HG03457 (cell line): ENCODE data around the gene CDC6.

Experiments
- ATAC-seq: cut with Tn5 transposase; IDR thresholded peaks from one replicate; pipeline ENCODE4 v1.9.1; 2021; ENCODE audit warnings: moderate number of reproducible peaks; ENCODE audit not compliant: unreplicated experiment

The CDC6 gene

GRCh38 chr17:40321961-40322357 lies 34.3 kb downstream of the CDC6 start:
- ATAC-seq = no peak

- ATAC-seq = no peak
Measured at GRCh38 chr17:40322358-40323315, 35.0 kb downstream of the CDC6 start.

- ATAC-seq = no peak
Measured at GRCh38 chr17:40323391-40324381, 36.0 kb downstream of the CDC6 start.

GRCh38 chr17:40325156-40326013 lies 37.7 kb downstream of the CDC6 start:
- no peak for ATAC-seq

- ATAC-seq = no peak
Measured at GRCh38 chr17:40326014-40326831, 38.5 kb downstream of the CDC6 start.

GRCh38 chr17:40326832-40327199 lies 39.1 kb downstream of the CDC6 start:
- ATAC-seq = no peak

- ATAC-seq = no peak
Measured at GRCh38 chr17:40327244-40327729, 39.6 kb downstream of the CDC6 start.

- ATAC-seq = no peak
Measured at GRCh38 chr17:40327735-40328385, 40.2 kb downstream of the CDC6 start.

GRCh38 chr17:40328386-40328766 lies 40.7 kb downstream of the CDC6 start:
- no peak for ATAC-seq

- ATAC-seq = no peak
Measured at GRCh38 chr17:40329839-40330794, 42.4 kb downstream of the CDC6 start.

GRCh38 chr17:40330850-40331470 lies 43.3 kb downstream of the CDC6 start:
- no peak for ATAC-seq

- no peak for ATAC-seq
Measured at GRCh38 chr17:40331743-40332641, 44.3 kb downstream of the CDC6 start.

GRCh38 chr17:40333781-40334448 lies 46.2 kb downstream of the CDC6 start:
- ATAC-seq = no peak

- no peak for ATAC-seq
Measured at GRCh38 chr17:40335620-40336019, 47.9 kb downstream of the CDC6 start.

GRCh38 chr17:40337351-40337750 lies 49.7 kb downstream of the CDC6 start:
- ATAC-seq = no peak

GRCh38 chr17:40338058-40338457 lies 50.4 kb downstream of the CDC6 start:
- no peak for ATAC-seq
